ENCODE measurements around the gene HLA-DMB. TPM values are rescaled to one million over a fixed set of nuclear protein-coding genes. Genes with fewer than 3 reads are reported as not detected.

Gene HLA-DMB
- polyA plus RNA-seq, 1 of the 3 experiments (the other 2 are of a cell fraction), result not detected

GRCh38 chr6:32938494-32938893, 2.3 kb downstream of the HLA-DMB start (continued):
- TF ChIP-seq USF1 (IDR thresholded peaks at IDR 0.05; ENCODE audit: borderline replicate concordance, low read depth), result no peak
- TF ChIP-seq MXI1 (IDR thresholded peaks at IDR 0.05; ENCODE audit: low read depth, low read length), result no peak

GRCh38 chr6:32937230-32937633, 3.6 kb downstream of the HLA-DMB start:
- ChIA-PET CTCF (interaction anchor here (1.1 to 15.2 kb wide), 5 partner anchors 10 to 69 kb away, joined by 3 to 391 read pairs (median 10); partner anchors contain the start of gene HLA-DMA), POLR2A (no interaction called here)
- WGBS (ENCODE audit: low lambda C conversion rate), result 38% methylated on average over 7 of the region's 8 CpGs
- TF ChIP-seq FOXM1 (IDR thresholded peaks at IDR 0.05; ENCODE audit: low read depth) (no peak), YY1 (IDR thresholded peaks at IDR 0.05; ENCODE audit: low read depth) (no peak), FOSL2 (IDR thresholded peaks at IDR 0.05; ENCODE audit: borderline replicate concordance, low read depth) (no peak), RCOR1 (IDR thresholded peaks at IDR 0.05; ENCODE audit: low read length) (no peak), CHD2 (IDR thresholded peaks at IDR 0.05; ENCODE audit: low read length, partially characterized antibody) (no peak), EP300 (IDR thresholded peaks at IDR 0.05; ENCODE audit: borderline replicate concordance in 1 of 2, low read depth in 1 of 2, low read length in 1 of 2) (no peak), RAD21 (IDR thresholded peaks at IDR 0.05; ENCODE audit: low read length) (no peak), GATA2 (CRISPR knock-in tag; IDR thresholded peaks at IDR 0.05) (no peak), REST (IDR thresholded peaks at IDR 0.05; ENCODE audit: low read depth, low read length) (no peak), SIN3A (IDR thresholded peaks at IDR 0.05; ENCODE audit: borderline replicate concordance, low read depth, low read length) (no peak), SMC3 (IDR thresholded peaks at IDR 0.05; ENCODE audit: low read depth, low read length) (no peak), RFX5 (IDR thresholded peaks at IDR 0.05; ENCODE audit: low read length) (no peak), MXI1 (IDR thresholded peaks at IDR 0.05; ENCODE audit: low read depth, low read length) (no peak), RXRA (IDR thresholded peaks at IDR 0.05; ENCODE audit: borderline replicate concordance, low read depth) (no peak), TEAD4 (IDR thresholded peaks at IDR 0.05; ENCODE audit: borderline replicate concordance, insufficient read depth) (no peak)
- TF ChIP-seq, protein P1, sequence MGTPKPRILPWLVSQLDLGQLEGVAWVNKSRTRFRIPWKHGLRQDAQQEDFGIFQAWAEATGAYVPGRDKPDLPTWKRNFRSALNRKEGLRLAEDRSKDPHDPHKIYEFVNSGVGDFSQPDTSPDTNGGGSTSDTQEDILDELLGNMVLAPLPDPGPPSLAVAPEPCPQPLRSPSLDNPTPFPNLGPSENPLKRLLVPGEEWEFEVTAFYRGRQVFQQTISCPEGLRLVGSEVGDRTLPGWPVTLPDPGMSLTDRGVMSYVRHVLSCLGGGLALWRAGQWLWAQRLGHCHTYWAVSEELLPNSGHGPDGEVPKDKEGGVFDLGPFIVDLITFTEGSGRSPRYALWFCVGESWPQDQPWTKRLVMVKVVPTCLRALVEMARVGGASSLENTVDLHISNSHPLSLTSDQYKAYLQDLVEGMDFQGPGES (IDR thresholded peaks at IDR 0.05; ENCODE audit: low read depth, low read length), result no peak
- TF ChIP-seq, protein P2, sequence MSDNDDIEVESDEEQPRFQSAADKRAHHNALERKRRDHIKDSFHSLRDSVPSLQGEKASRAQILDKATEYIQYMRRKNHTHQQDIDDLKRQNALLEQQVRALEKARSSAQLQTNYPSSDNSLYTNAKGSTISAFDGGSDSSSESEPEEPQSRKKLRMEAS (IDR thresholded peaks at IDR 0.05; ENCODE audit: low read depth), result no peak
- TF ChIP-seq, protein P3, sequence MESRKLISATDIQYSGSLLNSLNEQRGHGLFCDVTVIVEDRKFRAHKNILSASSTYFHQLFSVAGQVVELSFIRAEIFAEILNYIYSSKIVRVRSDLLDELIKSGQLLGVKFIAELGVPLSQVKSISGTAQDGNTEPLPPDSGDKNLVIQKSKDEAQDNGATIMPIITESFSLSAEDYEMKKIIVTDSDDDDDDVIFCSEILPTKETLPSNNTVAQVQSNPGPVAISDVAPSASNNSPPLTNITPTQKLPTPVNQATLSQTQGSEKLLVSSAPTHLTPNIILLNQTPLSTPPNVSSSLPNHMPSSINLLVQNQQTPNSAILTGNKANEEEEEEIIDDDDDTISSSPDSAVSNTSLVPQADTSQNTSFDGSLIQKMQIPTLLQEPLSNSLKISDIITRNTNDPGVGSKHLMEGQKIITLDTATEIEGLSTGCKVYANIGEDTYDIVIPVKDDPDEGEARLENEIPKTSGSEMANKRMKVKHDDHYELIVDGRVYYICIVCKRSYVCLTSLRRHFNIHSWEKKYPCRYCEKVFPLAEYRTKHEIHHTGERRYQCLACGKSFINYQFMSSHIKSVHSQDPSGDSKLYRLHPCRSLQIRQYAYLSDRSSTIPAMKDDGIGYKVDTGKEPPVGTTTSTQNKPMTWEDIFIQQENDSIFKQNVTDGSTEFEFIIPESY (IDR thresholded peaks at IDR 0.05; ENCODE audit: borderline replicate concordance, low read depth), result no peak
- TF ChIP-seq, protein P4, sequence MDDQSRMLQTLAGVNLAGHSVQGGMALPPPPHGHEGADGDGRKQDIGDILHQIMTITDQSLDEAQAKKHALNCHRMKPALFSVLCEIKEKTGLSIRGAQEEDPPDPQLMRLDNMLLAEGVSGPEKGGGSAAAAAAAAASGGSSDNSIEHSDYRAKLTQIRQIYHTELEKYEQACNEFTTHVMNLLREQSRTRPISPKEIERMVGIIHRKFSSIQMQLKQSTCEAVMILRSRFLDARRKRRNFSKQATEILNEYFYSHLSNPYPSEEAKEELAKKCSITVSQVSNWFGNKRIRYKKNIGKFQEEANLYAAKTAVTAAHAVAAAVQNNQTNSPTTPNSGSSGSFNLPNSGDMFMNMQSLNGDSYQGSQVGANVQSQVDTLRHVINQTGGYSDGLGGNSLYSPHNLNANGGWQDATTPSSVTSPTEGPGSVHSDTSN (IDR thresholded peaks at IDR 0.05), result no peak
- no peak overlapping the region for H3K4me2 ChIP-seq
- H3K27ac ChIP-seq (ENCODE audit: low read depth in 2 of 2, low read length in 1 of 2), result no peak overlapping the region
- H2AFZ ChIP-seq (ENCODE audit: low read depth), result no peak overlapping the region
- H3K9ac ChIP-seq, result no peak overlapping the region
- no peaks in the 10 kb centered on the region for H3K79me2 ChIP-seq (ENCODE audit: insufficient read depth)
- no peaks in the 10 kb centered on the region for H3F3A ChIP-seq (replicated peaks; ENCODE audit: insufficient read depth)
- H3K4me3 ChIP-seq (ENCODE audit: low read depth in 2 of 2, low read length in 1 of 2), result no peak overlapping the region
- no peaks in the 10 kb centered on the region for H4K20me1 ChIP-seq (ENCODE audit: insufficient read depth)
- H3K9me2 ChIP-seq, result no peaks in the 10 kb centered on the region
- peaks cover 0 to 3% of the 10 kb centered on the region in 2 experiments; a peak in 1 of 4 replicates for H3K4me1 ChIP-seq (ENCODE audit: control insufficient read depth in 1 of 2, insufficient read depth in 2 of 2, low read depth in 1 of 2, low read length in 1 of 2)
- no peaks in the 10 kb centered on the region for H3K36me3 ChIP-seq (replicated peaks in 1 of 2; ENCODE audit: control insufficient read depth in 1 of 2, insufficient read depth in 2 of 2, low read length in 1 of 2)
- no peaks in the 10 kb centered on the region for H3K9me3 ChIP-seq
- no peak for DNase-seq
- H3K27me3 ChIP-seq (ENCODE audit: insufficient read depth), result peaks cover 34% of the 10 kb centered on the region; the same call in 1 of the 2 replicates

Measured in SK-N-SH (cell line).